ENCODE results near the gene ANXA6.

ANXA6 gene

GRCh38 chr5:151140686-151141459 lies 16.7 kb downstream of the ANXA6 start:
- TF ChIP-seq, protein P1, sequence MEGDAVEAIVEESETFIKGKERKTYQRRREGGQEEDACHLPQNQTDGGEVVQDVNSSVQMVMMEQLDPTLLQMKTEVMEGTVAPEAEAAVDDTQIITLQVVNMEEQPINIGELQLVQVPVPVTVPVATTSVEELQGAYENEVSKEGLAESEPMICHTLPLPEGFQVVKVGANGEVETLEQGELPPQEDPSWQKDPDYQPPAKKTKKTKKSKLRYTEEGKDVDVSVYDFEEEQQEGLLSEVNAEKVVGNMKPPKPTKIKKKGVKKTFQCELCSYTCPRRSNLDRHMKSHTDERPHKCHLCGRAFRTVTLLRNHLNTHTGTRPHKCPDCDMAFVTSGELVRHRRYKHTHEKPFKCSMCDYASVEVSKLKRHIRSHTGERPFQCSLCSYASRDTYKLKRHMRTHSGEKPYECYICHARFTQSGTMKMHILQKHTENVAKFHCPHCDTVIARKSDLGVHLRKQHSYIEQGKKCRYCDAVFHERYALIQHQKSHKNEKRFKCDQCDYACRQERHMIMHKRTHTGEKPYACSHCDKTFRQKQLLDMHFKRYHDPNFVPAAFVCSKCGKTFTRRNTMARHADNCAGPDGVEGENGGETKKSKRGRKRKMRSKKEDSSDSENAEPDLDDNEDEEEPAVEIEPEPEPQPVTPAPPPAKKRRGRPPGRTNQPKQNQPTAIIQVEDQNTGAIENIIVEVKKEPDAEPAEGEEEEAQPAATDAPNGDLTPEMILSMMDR (IDR thresholded peaks at IDR 0.05; ENCODE audit: low read depth, low read length): no peak
- in situ Hi-C loops (cut with HindIII; ENCODE audit: low sequenced_read_pairs): no loop called here
- no peak overlapping the region for H3K4me3 ChIP-seq (ENCODE audit: low read depth, low read length)
- no peak for DNase-seq (ENCODE audit: low read depth, low spot score)

DNA sequence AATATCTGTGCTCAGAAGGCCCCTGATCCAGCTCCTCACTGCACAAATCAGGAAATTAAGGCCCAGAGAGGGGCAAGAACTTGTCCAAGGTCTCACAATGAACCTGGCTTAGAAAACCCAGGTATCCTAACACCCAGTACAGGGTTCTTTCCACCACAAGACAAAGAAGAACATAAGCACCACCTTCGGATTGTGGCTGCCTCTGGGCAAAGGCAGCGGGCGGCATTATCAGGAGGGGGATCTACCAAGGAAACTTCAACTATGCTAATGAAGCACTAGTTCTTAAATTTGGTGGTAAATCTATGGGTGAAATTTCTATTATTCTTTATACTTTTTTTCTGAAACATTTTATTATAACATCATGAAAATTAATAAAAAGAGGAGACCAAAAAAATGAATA lies 17.9 kb downstream of the ANXA6 start:
- TF ChIP-seq, protein P1 (IDR thresholded peaks at IDR 0.05; ENCODE audit: low read depth, low read length): no peak
- no peak overlapping the region for H3K4me3 ChIP-seq (ENCODE audit: low read depth, low read length)
- in situ Hi-C loops (cut with HindIII; ENCODE audit: low sequenced_read_pairs): no loop called here
- no peak for DNase-seq (ENCODE audit: low read depth, low spot score)

- TF ChIP-seq, protein P1 (IDR thresholded peaks at IDR 0.05; ENCODE audit: low read depth, low read length): no peak
- H3K4me3 ChIP-seq (ENCODE audit: low read depth, low read length): no peak overlapping the region
- in situ Hi-C loops (cut with HindIII; ENCODE audit: low sequenced_read_pairs): no loop called here
- DNase-seq (ENCODE audit: low read depth, low spot score): no peak
These were observed 18.6 kb downstream of the ANXA6 start for GRCh38 chr5:151139015-151139414.

- no peak for DNase-seq (ENCODE audit: low read depth, low spot score)
- in situ Hi-C loops (cut with HindIII; ENCODE audit: low sequenced_read_pairs): no loop called here
- H3K4me3 ChIP-seq (ENCODE audit: low read depth, low read length): no peak overlapping the region
- TF ChIP-seq, protein P1 (IDR thresholded peaks at IDR 0.05; ENCODE audit: low read depth, low read length): no peak
These were observed 19.5 kb downstream of the ANXA6 start for GRCh38 chr5:151138114-151138513.

DNA sequence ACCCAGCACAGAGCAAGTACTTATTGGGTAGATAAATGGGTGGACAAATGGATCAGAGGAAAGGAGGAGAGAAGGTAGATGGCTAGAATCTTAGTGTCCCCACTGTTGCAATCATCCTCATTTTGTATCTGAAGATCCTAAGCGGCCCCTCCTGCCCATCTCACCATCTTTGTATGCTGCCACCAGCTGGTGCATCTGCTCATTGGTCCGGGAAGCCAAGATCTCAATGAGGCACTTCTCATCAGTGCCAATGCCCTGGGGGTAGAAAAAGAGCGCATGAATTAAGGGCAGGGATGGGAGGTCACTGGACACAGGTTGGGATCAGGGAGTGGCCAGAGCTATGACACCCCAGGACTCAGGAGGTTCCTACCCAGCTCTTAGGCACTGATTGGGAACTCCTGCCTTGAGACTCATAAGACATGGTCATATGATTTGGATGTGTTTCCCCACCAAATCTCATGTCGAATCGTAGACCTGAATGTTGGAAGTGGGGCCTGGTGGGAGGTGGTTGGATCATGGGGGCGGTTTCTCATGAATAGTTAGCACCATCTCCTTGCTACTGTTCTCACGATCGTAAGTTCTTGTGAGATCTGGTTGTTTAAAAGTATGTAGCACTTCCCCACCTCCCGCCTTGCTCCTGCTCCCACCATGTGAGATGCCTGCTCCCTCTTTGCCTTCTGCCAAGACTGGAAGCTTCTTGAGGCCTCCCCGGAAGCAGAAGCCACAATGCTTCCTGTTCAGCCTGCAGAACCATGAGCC lies 20.3 kb downstream of the ANXA6 start:
- H3K4me3 ChIP-seq (ENCODE audit: low read depth, low read length): no peak overlapping the region
- no peak for DNase-seq (ENCODE audit: low read depth, low spot score)
- TF ChIP-seq, protein P1 (IDR thresholded peaks at IDR 0.05; ENCODE audit: low read depth, low read length): no peak
- in situ Hi-C loops (cut with HindIII; ENCODE audit: low sequenced_read_pairs): no loop called here

DNA sequence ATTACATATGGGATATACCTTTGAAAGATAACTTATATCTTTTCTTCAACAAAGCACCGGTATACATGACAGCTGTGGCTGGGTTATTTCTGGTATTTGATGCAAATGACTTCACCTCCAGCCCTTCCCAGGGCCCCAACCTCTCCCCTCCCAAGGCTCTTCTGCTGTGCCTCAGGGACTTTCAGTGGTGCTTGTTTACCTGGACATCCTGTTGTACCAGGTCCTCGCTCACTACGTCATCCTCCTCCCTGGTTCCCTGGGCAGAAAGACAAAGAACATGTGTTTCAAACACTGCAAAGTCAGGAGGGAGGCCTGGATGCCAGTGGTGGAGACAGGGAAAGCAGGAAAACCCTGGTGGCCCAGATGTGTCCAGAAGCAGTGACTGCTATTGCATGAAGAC lies 23.4 kb downstream of the ANXA6 start:
- no peak overlapping the region for H3K4me3 ChIP-seq (ENCODE audit: low read depth, low read length)
- DNase-seq (ENCODE audit: low read depth, low spot score): no peak
- in situ Hi-C loops (cut with HindIII; ENCODE audit: low sequenced_read_pairs): no loop called here
- TF ChIP-seq, protein P1 (IDR thresholded peaks at IDR 0.05; ENCODE audit: low read depth, low read length): no peak
